GM19193 (cell line): ENCODE data around the gene RSL24D1.

Experiments used
- POLR2A ChIP-seq: IDR thresholded peaks from 4 replicates; pipeline ENCODE4 v1.6.1; 2011; ENCODE audit not compliant: insufficient read depth, insufficient read length; ENCODE audit errors: extremely low read depth

Gene RSL24D1

DNA sequence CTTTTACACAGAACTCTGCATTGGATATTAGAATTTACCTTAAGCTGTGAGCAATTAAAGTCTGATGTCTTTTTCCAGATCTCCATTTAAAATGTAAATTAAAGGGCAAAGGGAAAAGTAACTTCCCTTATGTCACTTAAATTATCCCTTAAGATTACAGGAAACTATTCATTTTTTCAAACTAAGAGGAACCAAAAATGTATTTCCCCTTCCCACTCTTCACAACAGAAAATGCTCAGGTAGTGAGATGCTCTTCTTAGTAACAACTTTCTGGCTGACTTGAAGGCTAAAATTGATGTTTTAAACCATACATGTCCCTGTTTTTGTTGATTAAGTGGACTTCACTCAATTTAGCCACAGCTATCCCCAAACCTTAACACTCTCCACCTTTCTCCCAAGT lies 17.6 kb downstream of the RSL24D1 start:
- TF ChIP-seq POLR2A, result no peak

- TF ChIP-seq POLR2A, result no peak
Observed at GRCh38 chr15:55170361-55170760, 26.4 kb downstream of the RSL24D1 start.

DNA sequence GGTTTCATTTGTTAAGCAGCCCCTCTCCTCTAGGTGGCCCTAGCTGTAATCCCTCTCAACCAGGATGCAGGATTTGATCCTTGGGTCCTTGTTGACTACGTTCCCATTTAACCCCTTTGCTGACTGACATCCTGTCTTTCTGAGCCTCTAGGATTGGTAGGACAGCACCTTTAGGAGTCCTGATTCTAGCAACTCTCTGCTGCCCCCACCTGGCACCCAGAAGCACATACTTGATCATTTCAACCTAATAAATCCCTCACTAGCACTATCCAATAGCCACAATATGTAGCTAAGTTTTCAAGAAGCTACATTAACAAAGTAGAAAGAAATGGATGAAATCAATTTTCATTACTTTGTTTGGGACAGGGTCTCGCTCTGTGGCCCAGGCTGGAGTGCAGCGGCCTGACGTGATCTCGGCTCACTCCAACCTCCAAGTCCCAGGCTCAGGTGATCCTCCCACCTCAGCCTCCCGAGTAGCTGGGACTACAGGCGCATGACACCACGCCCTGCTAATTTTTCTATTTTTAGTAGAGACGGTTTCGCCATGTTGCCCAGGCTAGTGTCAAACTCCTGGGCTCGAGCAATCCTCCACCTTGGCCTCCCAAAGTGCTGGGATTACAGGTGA lies 28.3 kb downstream of the RSL24D1 start:
- no peak for TF ChIP-seq POLR2A

- no peak for TF ChIP-seq POLR2A
Observed at GRCh38 chr15:55164284-55164683, 32.5 kb downstream of the RSL24D1 start.

DNA sequence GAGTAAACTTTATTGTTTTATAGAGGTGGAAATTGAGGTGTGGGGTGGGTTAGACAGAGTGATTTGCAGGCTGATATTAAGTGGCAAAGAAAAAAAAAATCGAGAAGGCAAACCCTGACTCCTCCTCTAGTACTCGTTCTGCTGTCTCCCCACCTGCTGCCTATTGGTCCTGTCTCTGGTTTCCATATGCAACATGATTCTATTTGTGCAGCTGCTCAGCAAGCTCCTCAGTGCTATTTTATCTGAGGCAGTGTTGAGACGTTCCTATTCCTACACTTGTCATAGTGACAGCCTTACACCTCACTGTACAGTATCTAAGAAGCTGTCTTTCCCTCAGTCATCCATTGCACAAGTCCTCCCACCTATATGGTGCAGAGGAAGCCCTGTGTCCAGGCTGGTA lies 45.1 kb downstream of the RSL24D1 start:
- TF ChIP-seq POLR2A, result no peak

DNA sequence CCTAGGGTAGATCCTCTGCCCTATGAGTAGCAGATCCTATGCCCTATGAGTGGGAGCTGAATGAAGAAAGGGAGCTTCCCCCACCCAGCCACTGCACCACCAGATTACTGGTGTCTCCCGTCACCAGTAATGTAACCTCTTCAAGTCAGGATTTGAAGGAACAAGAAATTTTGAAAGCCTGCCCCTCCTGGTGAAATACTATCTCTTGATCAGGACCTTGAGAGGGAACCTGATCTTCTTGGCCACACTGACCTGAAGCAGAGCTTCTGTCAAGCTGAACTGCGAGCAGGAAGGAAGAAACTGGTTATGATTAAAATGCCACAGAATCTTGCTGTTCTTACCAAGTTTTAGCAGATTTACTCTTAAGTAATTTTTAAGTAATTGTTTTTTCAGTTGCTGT lies 62.8 kb downstream of the RSL24D1 start:
- no peak for TF ChIP-seq POLR2A

- TF ChIP-seq POLR2A, result no peak
Observed at GRCh38 chr15:55132672-55133071, 64.1 kb downstream of the RSL24D1 start.
